Gastrocnemius medialis (tissue), 4 donors: Measurements from ENCODE around the gene DUSP2.

ENCODE experiments used
- CTCF ChIP-seq, 5 experiments: fragments of 450-650 bp in 3 of 5; fragments of 200-600 bp in 2 of 5; sonication (generic) in 2 of 5; IDR thresholded peaks in 4 of 5; conservative IDR thresholded peaks in 1 of 5; 1 replicate in 4 of 5; 2 replicates in 1 of 5; pipeline ENCODE4 v1.5.1; 2016 to 2019; ENCODE audit warnings: antibody characterized with exemption in 5 of 5, mild to moderate bottlenecking in 3 of 5, moderate library complexity in 3 of 5
- POLR2A ChIP-seq, 2 donors: fragments of 450-650 bp; IDR thresholded peaks; one replicate each; pipeline ENCODE4 v1.6.1; 2017; ENCODE audit warnings: antibody characterized with exemption in 2 of 2, mild to moderate bottlenecking in 2 of 2, moderate library complexity in 2 of 2

- TF ChIP-seq CTCF (IDR thresholded peaks at IDR 0.05 in 4 of 5, conservative IDR thresholded peaks at IDR 0.05 in 1 of 5), result no peak
- TF ChIP-seq POLR2A (IDR thresholded peaks at IDR 0.05), result no peak
Observed at GRCh38 chr2:96146881-96147592, 1.8 kb upstream of the DUSP2 start.
